DLD1 (cell line): ENCODE results near the gene KCNK10.

Source experiments
- in situ Hi-C: cut with HindIII; loops from 2 replicates; pipeline ENCODE4 v1.10.0; 2017; ENCODE audit warnings: low sequenced_read_pairs

Gene KCNK10

DNA sequence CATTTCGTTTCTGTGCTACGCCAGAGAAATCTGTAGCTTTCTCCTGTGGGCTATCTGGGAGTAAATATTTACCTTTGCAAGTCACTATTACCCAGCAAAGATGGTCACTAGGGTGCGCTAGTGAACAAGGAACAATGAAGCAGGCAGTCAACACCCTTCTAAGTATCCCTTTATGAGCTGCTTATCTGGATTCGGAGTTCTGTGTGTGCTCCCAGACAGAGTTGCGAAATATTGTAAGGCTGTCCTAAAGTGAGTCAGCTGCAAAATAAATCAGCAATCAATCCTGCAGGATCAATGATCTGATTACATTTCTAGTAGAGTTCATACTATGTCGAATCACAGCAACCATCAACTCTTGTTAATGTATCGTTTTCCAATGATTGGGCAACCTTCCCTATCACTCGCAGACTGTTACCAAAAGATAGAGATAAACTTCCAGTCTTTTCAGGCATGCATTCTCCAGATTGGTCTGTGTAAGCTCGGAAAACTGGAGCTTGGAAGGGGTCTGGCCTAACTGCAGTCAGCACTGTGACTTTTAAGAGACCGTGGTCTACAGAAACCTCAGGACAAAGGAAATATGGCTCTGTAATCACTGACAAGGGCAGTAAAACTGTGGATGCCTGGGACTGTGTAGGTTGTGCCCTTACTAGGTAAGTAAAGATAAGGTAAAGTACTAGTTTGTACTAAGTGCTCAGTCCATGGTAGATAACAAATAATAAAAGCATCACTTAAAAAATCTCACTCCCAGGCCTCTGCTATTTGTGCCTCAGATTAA is 133.5 kb downstream of the KCNK10 start:
- in situ Hi-C loops = no loop called here

DNA sequence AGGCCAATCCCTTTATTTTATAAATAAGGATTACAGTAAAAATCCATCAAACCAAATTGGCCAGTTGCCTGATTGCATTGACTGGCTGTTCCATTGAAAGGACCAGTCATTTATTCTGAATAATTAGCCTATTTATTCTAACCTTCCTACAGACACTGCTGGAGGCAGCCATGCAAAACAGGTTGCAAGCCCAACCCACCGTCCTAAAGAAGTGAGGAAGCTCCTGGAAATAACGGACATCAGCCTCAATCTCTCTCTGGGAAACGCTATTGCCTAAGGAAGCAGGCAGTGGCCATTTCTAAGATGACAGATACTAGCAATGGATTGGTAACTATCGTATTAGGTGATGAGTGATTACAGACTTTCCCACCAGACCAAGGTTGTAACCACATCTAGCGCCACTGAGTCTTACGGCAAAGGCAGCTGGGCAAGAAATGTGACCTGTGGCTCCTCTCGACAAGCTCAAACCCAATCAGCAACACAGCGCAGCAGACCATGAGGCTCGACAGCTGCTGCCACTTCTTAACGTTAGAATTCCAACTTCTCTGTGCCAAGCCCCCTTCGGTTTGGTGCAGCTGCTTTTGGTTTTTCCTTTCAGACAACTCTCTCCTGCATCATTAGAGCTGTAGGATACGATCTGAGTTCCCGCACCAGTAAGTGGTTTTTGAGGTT is 134.2 kb downstream of the KCNK10 start:
- in situ Hi-C loops = no loop called here

DNA sequence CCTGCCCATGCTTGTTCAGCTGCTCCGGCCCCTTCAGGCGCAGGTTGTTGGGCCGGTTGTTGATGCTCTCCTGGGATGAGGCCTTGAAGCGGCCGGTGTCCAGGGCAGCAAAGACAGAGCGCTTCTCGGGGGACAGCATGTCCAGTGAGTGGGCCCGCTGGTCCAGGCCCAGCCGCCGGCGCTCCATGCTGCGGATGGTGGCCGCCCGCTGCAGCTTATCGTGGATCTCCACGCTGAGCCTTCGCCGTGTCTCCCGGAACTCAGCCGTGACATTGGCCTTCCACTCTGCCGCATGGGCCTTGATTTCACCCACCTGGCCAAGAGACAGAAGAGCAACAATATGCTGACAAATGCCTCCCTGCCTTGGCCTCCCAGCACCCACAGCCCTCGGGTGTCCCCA is 137.2 kb downstream of the KCNK10 start:
- in situ Hi-C loops = no loop called here

DNA sequence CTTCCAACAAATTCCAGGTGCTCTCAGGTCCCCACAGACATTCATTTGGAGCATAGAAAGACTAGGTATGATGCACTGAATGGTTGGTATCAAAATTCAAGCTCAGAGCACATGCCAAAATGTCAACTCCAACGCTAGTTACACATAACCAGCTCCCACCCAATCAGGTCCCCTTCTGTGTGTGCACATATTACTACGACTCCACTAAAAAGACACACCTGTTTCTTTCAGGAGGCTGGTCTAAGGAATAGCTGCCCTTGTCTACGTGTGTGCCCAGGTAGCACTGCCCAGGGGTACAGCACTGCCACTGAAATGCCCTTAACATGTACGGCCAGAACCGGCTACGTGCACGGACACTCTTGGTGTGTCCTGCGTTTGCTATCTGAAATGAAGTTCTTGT is 138.1 kb downstream of the KCNK10 start:
- in situ Hi-C loops = no loop called here

DNA sequence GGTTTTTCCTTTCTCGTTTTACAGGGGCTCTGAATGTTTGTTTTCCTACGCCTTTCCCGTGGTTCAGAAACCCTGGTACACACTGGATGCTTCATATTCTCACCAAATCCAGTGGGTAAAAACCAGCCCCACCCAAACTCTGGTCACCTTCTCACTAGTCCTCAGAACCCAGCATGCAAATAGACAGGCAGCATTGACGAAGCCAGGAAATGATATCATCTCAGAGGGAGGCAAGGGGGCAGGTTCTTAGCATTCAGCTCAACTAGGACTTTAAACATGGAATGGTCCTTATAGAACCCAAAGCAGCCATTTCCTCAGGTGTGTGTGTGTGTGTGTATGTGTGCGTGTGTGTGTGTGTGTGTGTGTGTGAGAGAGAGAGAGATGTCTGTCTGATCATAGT is 142.0 kb downstream of the KCNK10 start:
- in situ Hi-C loops = no loop called here

DNA sequence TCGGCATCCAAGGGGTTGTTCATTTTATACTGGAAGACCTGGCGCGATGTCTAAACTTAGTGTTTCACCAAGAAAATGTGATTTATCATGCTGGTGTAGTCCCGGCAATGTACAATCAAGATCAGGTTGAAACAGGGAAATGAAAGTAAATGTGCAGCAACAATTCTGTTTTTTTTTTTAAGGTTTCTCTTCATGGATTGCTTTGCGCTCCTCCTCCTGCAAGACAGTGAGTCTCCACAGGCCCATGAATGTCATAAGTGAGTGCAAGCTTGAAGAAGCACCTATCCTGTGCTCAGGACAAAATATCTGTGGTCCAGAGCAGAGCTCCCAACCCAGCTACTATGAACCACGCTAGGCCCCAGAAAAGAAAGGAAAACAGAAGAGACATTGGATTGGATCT is 143.4 kb downstream of the KCNK10 start:
- in situ Hi-C loops = no loop called here

DNA sequence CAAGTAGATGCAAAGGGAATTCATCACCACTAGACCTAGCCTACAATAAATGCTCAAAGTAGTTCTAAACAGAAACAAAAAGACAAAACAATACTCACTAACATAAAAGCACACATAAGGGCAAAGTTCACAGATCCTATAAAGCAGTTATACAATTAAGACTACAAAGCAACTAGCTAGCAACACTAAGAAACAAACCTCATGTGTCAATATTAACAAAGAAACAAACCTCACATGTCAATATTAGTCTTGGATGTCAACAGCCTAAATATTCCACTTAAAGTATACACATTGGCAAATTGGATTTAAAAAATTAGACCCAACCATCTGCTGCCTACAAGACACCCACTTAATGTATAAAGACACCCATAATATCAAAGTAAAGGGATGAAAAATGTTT is 152.7 kb downstream of the KCNK10 start:
- in situ Hi-C loops = loop anchor here (25.0 kb wide), 1 partner anchor 158 kb away; the partner anchor contains the start of gene GPR65

DNA sequence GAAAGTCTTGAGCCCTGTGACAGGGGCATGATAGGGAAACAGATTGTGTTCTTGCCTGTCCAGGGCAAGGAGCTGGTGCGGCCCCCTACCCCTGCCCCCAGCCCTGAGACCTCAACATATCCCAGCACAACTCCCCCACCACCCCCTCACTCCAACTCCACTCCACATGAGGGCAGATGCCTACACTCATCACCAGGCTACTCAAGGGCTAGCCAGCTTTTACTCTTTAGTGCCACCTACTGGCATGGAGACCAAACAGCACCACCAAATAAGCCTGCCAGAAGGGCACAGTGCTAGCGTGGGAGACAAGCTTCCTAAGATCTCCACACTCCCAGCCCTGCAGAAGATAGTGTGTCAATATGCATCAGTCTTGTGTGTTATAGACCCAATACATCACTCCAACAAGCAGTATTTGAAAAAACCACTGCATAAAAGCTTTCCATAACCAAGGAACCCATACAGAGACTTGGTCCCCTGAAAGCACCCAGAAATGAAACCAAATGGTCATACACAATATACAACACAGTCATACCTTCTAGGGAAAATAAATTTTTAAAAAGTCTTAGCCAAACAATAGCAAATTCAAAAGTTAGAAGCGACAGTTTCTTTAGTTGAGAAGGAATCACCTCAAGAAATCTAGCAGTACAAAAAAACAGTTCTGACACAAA is 154.4 kb downstream of the KCNK10 start:
- in situ Hi-C loops = loop anchor here (25.0 kb wide), 1 partner anchor 156 kb away; the partner anchor contains the start of gene GPR65

DNA sequence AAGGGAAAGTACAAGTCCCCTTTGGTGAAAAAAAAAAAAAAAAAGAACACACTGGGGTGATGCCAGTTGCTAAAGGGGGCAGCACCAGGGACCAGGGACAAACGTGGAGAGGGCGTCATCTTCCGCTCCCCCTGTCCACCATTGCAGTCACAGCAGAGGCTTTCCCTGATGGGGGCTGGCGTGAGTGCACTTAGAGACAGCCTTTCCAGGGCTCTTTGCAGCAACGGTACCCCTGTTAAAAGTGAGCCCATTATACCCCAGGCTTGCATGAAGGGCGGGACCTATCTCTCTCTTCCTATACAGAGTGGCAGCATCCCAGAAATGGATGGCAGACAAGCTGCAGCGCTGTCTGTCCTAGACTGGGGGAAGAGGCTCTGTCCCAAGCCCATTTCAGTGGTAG is 155.0 kb downstream of the KCNK10 start:
- in situ Hi-C loops = loop anchor here (25.0 kb wide), 1 partner anchor 156 kb away; the partner anchor contains the start of gene GPR65

DNA sequence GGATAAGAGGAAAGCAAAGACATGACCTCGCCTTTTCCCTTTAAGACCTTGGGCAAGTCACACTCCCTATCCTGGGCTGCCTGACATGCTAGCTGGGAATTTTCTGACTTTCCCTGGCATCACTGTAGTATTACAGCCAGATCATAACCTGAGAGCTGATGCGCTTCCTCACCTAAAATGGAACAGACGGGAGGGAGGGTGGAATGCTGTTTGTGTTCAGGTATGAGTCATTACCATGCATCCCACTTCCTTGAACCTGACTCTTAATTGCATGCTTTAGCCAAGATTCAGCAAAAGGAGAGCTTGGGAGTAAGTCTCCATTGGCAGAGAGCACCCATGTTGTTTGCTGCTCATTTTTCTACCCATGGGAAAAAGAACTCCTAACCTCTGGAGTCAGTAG is 156.5 kb downstream of the KCNK10 start:
- in situ Hi-C loops = loop anchor here (25.0 kb wide), 1 partner anchor 154 kb away; the partner anchor contains the start of gene GPR65

DNA sequence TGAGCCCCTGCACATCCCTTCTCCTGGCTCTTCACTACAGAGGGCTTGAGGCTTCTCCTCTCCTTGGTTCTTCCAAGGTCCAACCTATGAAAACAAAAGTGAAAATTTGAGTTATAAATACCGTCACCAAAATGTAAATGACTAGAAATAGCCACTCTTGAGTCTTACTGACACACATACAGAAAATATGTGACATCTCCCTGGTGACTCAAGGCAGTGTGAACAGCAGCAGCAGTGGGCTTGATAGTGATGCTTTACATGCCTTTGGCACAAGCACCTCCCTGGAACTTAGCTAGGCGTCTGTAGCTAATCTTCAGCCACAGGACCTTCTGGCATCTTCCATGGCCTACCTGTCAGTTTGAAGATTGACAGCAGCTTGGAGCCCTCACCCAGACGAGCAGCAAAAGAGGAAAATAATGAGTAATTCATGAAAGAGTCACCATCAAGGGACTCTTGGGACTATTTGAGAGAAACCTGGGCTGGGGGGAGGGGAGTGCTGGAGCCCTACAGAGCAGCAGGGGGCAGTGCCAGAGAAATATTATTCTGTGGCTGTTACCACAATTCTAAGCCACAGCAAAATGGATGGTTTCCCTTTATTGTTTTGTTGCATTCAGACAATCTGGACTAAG is 158.0 kb downstream of the KCNK10 start:
- in situ Hi-C loops = loop anchor here (25.0 kb wide), 1 partner anchor 153 kb away; the partner anchor contains the start of gene GPR65

DNA sequence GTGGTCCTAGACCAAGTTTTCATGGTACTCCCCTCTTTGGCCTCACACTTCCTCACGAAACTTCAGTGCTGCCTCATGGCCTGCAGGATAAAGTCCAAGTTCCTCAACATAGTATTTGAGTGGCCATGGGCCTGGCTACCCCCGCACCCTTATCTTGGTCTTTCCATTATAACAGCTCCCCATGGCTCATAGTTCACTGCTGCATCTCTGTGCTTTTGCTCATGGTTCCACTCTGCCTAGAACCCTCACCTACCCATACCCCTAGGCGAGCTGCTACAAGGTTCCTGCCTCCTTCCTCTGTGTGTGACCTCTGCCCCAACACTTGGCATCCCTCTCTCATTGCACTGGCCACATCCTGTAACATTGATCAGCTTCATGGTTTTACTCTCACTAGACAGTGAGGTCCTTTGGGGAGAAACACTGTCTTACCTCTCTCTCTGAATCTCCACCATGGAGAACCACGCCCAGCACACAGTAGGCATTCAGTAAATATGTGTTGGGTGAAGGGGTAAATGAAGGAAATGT is 159.3 kb downstream of the KCNK10 start:
- in situ Hi-C loops = loop anchor here (25.0 kb wide), 1 partner anchor 151 kb away; the partner anchor contains the start of gene GPR65

DNA sequence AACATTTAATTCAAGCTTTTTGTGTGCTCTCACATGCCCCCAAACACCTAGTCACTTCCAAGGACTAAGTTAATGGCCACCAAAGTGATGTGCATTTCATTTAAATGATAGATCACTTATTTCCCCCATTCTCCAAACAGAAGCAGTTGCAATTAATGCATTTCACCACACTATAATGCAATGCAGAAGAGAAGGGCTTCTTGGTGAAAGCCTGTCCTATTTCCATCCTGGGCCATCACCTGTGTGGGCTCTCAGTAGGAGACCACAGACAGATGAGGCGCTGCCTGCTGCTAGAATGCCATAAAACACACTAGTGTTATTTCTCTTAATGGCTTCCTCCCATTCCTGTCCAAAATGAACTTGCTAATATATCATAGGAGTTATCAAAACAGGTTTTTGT is 166.9 kb downstream of the KCNK10 start:
- in situ Hi-C loops = loop anchor here (25.0 kb wide), 1 partner anchor 144 kb away; the partner anchor contains the start of gene GPR65

DNA sequence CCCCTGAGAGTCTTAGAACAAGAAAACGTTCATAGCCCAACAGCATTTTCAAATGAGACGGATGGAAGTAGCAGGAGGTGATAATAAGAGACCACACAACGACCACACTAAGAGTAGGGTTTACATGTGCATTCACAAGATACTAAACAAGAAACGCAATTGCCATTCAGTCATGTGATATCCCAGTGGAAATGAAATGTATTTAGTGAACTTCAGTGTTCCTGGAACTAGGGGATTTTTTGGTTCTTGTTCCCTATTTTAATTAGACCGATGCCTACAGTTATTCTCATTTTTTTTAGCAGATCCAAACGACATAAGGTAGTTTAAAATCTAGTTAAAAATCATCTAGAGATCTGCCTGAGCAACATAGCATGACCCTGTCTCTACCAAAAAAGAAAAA is 168.1 kb downstream of the KCNK10 start:
- in situ Hi-C loops = loop anchor here (25.0 kb wide), 1 partner anchor 143 kb away; the partner anchor contains the start of gene GPR65

DNA sequence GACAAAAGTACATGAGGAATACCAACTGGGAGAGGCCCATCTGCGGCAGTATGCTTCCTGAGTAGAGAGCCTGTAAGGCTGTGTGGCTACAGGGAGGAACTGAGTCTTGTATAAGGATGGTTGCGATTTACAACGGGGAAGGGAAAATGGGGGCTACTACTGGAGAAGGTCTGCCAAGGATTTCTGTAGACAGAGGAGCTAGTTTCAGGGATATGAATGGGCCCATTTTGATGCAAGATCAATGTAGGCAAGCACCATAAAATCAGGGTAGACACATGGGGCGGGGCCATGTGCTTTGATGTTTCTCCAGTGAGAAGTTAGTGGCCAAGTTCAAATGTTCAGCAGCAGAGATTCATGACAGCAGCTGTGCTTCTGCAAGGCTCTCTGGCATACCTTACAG is 168.7 kb downstream of the KCNK10 start:
- in situ Hi-C loops = loop anchor here (25.0 kb wide), 1 partner anchor 142 kb away; the partner anchor contains the start of gene GPR65

DNA sequence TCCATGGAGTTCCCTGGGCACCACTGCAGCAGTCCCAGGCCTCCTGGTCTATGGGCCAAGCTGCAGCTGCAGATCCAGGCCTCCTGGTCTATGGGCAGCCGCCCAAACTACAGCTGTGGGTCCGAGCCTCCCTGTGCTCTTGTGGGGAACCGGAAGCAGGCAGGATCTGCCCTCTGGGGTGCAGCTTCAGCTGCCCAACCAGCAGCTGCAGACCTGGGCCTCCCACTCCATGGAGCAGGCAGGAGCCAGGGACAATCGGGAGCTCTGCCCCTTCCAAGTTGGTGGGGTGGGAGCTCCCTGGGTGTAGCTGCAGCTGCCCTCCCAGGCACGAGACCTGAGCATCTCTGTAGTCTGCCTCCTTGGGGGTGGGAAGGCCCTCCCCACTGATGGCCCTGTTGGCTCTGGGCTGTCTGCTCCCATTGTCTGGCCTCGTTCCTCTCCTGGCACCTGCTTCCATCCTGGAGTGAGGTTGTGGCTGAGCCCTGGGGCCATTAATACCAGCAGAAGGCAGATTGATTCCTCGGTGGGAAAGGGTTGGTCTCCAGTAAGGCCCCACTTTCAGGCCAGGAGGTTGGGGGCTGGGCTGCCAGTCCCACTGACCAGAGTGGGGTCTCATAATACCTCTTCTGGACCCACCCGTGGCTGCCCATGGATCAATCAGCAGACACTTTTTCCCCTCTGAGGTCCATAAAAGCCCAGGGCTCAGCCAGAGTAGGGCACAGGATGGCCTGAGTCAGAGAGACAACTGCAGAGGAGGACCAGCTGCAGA is 176.0 kb downstream of the KCNK10 start:
- in situ Hi-C loops = no loop called here

DNA sequence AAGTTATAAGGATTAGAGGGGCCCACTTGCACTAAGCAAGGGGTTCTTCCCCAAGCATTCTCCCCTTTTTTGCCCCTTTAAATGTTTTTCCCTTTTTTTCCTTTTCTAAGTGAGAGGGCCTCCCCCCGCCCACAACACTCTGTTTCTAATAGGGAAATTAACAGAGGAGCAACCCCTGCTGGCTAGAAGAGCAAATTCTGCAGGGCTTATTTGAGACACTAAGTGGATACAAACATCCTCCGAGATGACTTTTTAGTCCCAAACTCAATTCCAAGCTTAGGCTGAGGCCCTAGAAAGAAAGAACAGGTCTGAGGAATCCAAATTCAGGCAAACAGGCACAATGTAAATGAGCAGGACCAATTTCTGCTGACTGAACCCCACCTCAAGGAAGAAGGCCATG is 179.3 kb downstream of the KCNK10 start:
- in situ Hi-C loops = no loop called here

DNA sequence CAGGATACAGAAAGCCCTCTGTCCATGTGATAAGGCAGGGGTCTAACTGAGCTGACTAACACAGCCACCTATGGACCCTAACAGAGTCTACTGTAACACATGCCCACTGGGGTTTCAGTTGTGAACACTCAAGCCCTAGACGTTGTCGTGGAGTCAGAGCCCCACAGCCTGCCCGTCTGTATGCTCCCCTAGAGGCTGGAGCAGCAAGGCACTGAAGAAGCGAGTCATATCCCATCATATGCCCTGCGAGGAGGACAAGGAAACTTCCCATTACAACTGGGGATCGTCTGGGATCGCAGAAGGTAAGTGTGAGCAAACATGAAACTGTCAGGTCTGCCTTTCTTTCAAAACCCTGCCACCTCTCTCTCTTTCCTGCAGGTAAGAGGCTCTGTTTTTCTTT is 180.1 kb downstream of the KCNK10 start:
- in situ Hi-C loops = no loop called here

DNA sequence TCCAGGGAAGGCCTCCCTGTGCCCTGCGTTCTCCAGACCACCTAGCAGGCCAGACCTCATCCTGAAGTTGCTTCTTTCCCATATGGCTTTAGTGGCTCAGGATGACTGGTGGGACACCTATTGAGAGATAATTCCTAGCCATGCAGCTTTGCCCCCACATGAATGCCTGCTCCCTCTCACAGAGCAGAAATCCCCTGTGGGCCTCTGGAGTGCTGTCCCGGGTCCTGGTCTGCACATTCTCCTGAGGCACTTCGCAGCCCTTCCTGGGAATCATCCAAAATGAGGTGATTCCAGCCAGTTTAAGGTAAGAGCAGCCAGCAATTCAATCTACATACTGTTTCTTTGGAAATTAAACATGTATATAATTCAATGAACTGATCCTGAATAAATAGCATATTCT is 182.2 kb downstream of the KCNK10 start:
- in situ Hi-C loops = no loop called here

DNA sequence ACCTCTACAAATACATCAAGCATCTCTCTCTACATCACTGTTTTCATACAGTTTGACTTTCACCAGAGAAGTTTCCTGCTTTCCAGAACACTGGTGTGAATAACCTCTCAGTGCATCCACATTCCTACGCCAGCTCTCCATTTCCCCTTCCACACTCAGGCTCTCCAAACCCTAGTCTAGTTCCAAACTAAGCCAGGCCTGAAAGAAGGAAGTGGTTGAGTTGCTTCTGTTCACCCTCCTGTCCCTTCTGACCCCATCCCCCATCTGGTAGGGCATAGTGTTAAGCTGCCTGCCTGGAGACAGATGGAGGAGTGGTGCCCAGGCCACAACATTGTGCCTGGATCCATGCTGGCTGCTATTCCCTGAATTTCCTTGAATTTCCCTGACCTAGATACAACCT is 185.7 kb downstream of the KCNK10 start:
- in situ Hi-C loops = no loop called here
